ENCODE results near the gene FMNL1. TPM values are rescaled to one million over a fixed set of nuclear protein-coding genes. Genes with fewer than 3 reads are reported as not detected.

FMNL1 gene
- total and polyA plus RNA-seq, 8 donors: 4.5 to 34.5 (median 10.0) TPM

DNA sequence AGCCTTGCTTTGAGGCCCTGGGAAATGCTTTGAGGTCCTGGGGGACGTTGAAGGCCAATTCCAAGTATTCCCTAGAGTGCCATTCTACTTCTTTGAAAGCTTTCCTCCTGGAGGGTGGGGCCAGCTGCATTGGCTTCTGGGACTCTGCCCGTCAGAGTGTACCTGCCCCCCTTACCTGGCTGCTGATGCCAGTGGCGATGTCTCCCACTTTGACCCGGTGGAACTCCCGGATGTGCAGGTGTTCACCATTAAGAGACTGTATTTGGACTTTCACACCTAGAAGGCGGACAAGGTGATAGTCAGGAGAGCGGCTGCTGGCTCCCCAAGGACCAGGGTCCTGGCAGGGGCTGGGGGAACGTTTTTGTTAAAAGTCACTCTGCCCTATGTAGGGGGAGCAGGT lies 43.3 kb downstream of the FMNL1 start:
- Histone ChIP-seq H3K4me1 (peaks cover 11 to 33% (median 21%) of the 10 kb centered on the region in 4 donors), H3K4me3 (no peak overlapping the region), H3K9me3 (no peaks in the 10 kb centered on the region), H3K27ac (no peak overlapping the region), H3K27me3 (no peaks in the 10 kb centered on the region), H3K36me3 (peaks cover 58 to 70% (median 69%) of the 10 kb centered on the region in 4 donors)
- 71 to 82% (median 80%) methylated on average over 8 of the region's 8 CpGs for WGBS, 5 donors
- DNase-seq: no peak
- TF ChIP-seq POLR2AphosphoS5 (IDR thresholded peaks at IDR 0.05) (no peak), POLR2A (IDR thresholded peaks at IDR 0.05) (no peak), EP300 (IDR thresholded peaks at IDR 0.05) (no peak)
- TF ChIP-seq, protein P1, sequence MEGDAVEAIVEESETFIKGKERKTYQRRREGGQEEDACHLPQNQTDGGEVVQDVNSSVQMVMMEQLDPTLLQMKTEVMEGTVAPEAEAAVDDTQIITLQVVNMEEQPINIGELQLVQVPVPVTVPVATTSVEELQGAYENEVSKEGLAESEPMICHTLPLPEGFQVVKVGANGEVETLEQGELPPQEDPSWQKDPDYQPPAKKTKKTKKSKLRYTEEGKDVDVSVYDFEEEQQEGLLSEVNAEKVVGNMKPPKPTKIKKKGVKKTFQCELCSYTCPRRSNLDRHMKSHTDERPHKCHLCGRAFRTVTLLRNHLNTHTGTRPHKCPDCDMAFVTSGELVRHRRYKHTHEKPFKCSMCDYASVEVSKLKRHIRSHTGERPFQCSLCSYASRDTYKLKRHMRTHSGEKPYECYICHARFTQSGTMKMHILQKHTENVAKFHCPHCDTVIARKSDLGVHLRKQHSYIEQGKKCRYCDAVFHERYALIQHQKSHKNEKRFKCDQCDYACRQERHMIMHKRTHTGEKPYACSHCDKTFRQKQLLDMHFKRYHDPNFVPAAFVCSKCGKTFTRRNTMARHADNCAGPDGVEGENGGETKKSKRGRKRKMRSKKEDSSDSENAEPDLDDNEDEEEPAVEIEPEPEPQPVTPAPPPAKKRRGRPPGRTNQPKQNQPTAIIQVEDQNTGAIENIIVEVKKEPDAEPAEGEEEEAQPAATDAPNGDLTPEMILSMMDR (IDR thresholded peaks at IDR 0.05): no peak
- intact Hi-C loops (cut with DNase I; ENCODE audit: low total_unique reads): no loop called here

DNA sequence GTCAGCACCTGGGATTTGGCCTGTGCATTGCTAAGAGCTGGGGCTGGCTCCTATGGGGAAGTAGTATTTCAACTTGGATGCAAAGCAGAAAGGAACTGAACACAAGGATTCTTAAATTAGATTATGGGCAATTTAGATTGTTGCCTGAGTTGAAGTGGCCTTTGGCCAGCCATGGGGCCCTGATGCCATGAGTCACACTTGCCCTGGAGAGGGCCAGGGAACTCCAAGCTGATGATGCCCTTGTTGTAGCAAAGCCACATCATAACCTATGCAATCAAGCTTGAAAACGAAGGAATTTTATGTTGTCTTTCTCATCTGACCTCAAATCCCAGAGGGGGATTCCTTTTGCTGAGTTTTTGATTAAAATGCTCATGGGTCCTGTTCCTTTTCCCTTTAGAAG lies 44.1 kb downstream of the FMNL1 start:
- H3K4me3 ChIP-seq: no peak overlapping the region
- no peak for DNase-seq
- WGBS, 5 donors: 59 to 76% (median 70%) methylated on average over 1 of the region's 1 CpG
- H3K9me3 ChIP-seq: no peaks in the 10 kb centered on the region
- intact Hi-C loops (cut with DNase I; ENCODE audit: low total_unique reads): no loop called here
- H3K4me1 ChIP-seq: peaks cover 11 to 33% (median 21%) of the 10 kb centered on the region in 4 donors
- H3K27ac ChIP-seq: no peak overlapping the region
- peaks cover 66 to 79% (median 77%) of the 10 kb centered on the region in 4 donors for H3K36me3 ChIP-seq
- H3K27me3 ChIP-seq: no peaks in the 10 kb centered on the region
- no peak for TF ChIP-seq POLR2AphosphoS5 (IDR thresholded peaks at IDR 0.05)
- TF ChIP-seq, protein P1 (IDR thresholded peaks at IDR 0.05): no peak
- no peak for TF ChIP-seq EP300 (IDR thresholded peaks at IDR 0.05)
- no peak for TF ChIP-seq POLR2A (IDR thresholded peaks at IDR 0.05)

DNA sequence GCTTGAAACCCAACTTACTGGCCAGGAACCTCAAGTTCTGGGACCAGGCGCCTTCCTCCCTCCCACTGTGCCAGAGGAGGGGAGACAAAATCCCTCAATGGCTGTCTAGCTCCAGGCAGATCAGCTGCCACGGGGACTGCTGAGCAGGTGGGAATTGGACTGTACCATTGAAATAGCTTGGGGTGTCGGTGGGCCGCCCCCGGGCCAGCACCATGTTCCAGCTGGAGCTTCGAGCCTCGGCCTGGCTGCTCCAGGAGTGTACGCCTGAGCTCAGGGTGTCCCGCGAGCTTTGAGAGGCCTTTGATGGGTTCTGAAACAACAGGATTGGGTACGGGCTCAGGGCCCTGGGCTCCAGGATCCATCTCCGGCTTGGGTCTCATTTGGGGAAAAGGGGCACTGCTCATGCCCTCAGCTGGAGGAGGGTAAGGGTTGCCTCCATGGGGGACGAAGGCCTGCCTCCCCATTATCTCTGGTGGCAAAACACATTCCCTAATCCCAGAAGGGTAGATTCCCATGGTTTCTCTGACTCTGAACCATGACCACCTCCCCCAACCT lies 44.8 kb downstream of the FMNL1 start:
- TF ChIP-seq, protein P1 (IDR thresholded peaks at IDR 0.05): no peak
- TF ChIP-seq POLR2AphosphoS5 (IDR thresholded peaks at IDR 0.05) (no peak), EP300 (IDR thresholded peaks at IDR 0.05) (no peak), POLR2A (IDR thresholded peaks at IDR 0.05) (no peak)
- WGBS, 5 donors: 94 to 97% (median 96%) methylated on average over 7 to 13 of the region's 13 CpGs
- no peak for DNase-seq
- Histone ChIP-seq H3K9me3 (no peaks in the 10 kb centered on the region), H3K36me3 (peaks cover 68 to 85% (median 83%) of the 10 kb centered on the region in 4 donors), H3K4me3 (no peak overlapping the region), H3K27ac (no peak overlapping the region), H3K27me3 (no peaks in the 10 kb centered on the region), H3K4me1 (peaks cover 11 to 30% (median 18%) of the 10 kb centered on the region in 4 donors)
- intact Hi-C loops (cut with DNase I; ENCODE audit: low total_unique reads): no loop called here

DNA sequence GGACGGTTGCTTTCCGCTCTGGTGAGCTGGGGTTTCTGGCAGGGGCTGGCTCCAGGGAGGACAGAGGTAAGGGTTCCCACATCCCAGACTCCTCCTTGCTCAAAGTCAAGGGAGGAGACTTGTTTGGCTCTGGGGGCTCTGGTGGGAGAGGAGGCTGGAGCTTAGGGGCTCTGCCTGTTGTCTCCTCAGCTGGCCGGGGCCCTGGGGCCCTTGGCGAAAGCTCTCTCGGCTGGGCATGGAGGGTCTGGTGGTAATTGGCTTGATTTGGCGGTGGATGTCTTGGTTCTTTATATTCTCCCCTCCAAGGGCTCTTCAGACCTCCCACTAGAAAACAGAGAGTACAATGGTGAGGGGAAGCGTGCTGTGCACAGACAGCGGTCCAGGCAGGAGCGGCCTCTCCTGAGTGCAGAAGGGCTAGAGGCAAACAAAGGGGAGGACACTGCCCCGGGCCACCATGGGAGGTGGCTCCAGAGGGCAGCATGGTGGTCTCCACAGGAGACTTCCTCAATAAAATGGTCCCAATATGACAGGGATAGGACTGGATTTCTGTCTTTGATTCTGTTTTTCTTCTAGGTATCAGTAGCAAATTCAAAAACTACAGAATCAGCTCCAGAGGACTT lies 45.9 kb downstream of the FMNL1 start:
- WGBS, 5 donors: 88 to 95% (median 94%) methylated on average over 9 to 10 of the region's 10 CpGs
- H3K4me3 ChIP-seq: no peak overlapping the region
- intact Hi-C loops (cut with DNase I; ENCODE audit: low total_unique reads): no loop called here
- no peak for TF ChIP-seq POLR2A (IDR thresholded peaks at IDR 0.05)
- no peak for TF ChIP-seq EP300 (IDR thresholded peaks at IDR 0.05)
- TF ChIP-seq POLR2AphosphoS5 (IDR thresholded peaks at IDR 0.05): no peak
- TF ChIP-seq, protein P1 (IDR thresholded peaks at IDR 0.05): no peak
- no peak overlapping the region for H3K27ac ChIP-seq
- no peaks in the 10 kb centered on the region for H3K27me3 ChIP-seq
- peaks cover 3 to 19% (median 8%) of the 10 kb centered on the region in 4 donors for H3K4me1 ChIP-seq
- peaks cover 78 to 96% (median 94%) of the 10 kb centered on the region in 4 donors for H3K36me3 ChIP-seq
- no peaks in the 10 kb centered on the region for H3K9me3 ChIP-seq
- no peak for DNase-seq

Measured in stomach (tissue), 9 donors.